ENCODE data around the gene FAM120A. TPM values are rescaled to one million over a fixed set of nuclear protein-coding genes. Genes with fewer than 3 reads are reported as not detected.

The FAM120A gene
- polyA plus RNA-seq, 1 donor from 2014 or later = 8.9 TPM

DNA sequence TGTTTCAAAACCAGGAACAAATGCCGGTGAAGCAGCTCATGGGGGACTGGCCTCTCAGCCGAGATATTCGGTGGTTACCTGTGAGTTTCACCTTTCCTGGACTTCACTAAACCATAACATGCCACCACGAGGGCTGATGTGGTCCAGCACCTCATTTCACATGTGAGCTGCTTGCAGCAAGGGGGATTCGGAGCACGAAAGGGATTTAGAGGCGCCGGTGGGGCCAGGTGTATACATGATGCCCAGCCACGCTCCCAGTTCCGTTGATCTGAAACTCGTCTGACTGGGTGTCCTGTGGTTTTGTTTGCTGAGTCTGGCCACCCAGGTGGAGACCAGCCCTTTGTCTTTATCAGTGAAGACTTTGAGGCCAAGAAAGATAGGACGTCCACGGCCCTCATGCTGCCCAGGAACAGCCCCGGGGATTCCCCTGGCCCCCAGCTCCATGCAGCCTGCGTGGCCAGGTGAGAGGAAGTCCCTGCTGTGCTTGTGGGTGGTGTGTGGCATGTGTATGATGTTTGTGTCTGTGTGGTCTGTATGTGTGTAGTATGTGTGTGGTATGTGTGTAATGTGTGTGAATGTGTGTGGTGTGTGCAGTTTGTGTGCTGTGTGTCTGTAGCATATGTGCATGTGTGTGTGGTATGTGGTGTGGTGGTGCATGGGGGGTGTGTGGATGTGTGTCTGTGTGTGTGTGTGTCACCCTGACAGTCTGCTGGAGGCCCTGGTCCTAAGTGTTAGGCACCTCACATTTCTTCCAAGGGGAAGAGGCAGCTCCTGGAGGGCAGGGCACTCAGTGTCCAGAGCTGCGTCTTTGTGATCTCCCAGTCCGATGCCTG lies 148.3 kb downstream of the FAM120A start:
- Histone ChIP-seq H3K9ac (ENCODE audit: low read length) (no peak overlapping the region), H3K27ac (ENCODE audit: low read length) (no peak overlapping the region), H3K9me2 (ENCODE audit: insufficient read depth, low read length) (no peaks in the 10 kb centered on the region), H3K79me2 (replicated peaks; ENCODE audit: insufficient read depth, low read length) (peaks cover 30% of the 10 kb centered on the region), H3K36me3 (ENCODE audit: insufficient read depth, low read length) (no peaks in the 10 kb centered on the region), H3K9me3 (ENCODE audit: low read length) (peaks cover 1% of the 10 kb centered on the region), H3F3A (ENCODE audit: insufficient read depth, low read length, poor library complexity, severe bottlenecking) (no peaks in the 10 kb centered on the region), H2AFZ (ENCODE audit: low read depth, low read length) (no peak overlapping the region), H4K20me1 (ENCODE audit: insufficient read depth) (no peaks in the 10 kb centered on the region), H3K4me3 (ENCODE audit: low read length) (no peak overlapping the region), H3K27me3 (ENCODE audit: insufficient read depth, low read depth, low read length) (no peaks in the 10 kb centered on the region), H3K4me2 (ENCODE audit: low read length) (no peak overlapping the region)
- TF ChIP-seq SMC3 (conservative IDR thresholded peaks at IDR 0.05; ENCODE audit: poor library complexity) (no peak), TAF1 (IDR thresholded peaks at IDR 0.05; ENCODE audit: low read depth) (no peak), RAD21 (conservative IDR thresholded peaks at IDR 0.05) (no peak), EP300 (conservative IDR thresholded peaks at IDR 0.05; ENCODE audit: poor library complexity, severe bottlenecking) (no peak), POLR2AphosphoS5 (IDR thresholded peaks at IDR 0.05) (no peak), EZH2 (IDR thresholded peaks at IDR 0.05; ENCODE audit: borderline replicate concordance, insufficient read depth, low read length, poor library complexity, severe bottlenecking) (no peak), MXI1 (conservative IDR thresholded peaks at IDR 0.05; ENCODE audit: poor library complexity, severe bottlenecking) (no peak)
- TF ChIP-seq, protein P1, sequence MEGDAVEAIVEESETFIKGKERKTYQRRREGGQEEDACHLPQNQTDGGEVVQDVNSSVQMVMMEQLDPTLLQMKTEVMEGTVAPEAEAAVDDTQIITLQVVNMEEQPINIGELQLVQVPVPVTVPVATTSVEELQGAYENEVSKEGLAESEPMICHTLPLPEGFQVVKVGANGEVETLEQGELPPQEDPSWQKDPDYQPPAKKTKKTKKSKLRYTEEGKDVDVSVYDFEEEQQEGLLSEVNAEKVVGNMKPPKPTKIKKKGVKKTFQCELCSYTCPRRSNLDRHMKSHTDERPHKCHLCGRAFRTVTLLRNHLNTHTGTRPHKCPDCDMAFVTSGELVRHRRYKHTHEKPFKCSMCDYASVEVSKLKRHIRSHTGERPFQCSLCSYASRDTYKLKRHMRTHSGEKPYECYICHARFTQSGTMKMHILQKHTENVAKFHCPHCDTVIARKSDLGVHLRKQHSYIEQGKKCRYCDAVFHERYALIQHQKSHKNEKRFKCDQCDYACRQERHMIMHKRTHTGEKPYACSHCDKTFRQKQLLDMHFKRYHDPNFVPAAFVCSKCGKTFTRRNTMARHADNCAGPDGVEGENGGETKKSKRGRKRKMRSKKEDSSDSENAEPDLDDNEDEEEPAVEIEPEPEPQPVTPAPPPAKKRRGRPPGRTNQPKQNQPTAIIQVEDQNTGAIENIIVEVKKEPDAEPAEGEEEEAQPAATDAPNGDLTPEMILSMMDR (IDR thresholded peaks at IDR 0.05; ENCODE audit: poor library complexity, severe bottlenecking) = no peak
- TF ChIP-seq, protein P2, sequence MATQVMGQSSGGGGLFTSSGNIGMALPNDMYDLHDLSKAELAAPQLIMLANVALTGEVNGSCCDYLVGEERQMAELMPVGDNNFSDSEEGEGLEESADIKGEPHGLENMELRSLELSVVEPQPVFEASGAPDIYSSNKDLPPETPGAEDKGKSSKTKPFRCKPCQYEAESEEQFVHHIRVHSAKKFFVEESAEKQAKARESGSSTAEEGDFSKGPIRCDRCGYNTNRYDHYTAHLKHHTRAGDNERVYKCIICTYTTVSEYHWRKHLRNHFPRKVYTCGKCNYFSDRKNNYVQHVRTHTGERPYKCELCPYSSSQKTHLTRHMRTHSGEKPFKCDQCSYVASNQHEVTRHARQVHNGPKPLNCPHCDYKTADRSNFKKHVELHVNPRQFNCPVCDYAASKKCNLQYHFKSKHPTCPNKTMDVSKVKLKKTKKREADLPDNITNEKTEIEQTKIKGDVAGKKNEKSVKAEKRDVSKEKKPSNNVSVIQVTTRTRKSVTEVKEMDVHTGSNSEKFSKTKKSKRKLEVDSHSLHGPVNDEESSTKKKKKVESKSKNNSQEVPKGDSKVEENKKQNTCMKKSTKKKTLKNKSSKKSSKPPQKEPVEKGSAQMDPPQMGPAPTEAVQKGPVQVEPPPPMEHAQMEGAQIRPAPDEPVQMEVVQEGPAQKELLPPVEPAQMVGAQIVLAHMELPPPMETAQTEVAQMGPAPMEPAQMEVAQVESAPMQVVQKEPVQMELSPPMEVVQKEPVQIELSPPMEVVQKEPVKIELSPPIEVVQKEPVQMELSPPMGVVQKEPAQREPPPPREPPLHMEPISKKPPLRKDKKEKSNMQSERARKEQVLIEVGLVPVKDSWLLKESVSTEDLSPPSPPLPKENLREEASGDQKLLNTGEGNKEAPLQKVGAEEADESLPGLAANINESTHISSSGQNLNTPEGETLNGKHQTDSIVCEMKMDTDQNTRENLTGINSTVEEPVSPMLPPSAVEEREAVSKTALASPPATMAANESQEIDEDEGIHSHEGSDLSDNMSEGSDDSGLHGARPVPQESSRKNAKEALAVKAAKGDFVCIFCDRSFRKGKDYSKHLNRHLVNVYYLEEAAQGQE (IDR thresholded peaks at IDR 0.05; ENCODE audit: borderline replicate concordance) = no peak

DNA sequence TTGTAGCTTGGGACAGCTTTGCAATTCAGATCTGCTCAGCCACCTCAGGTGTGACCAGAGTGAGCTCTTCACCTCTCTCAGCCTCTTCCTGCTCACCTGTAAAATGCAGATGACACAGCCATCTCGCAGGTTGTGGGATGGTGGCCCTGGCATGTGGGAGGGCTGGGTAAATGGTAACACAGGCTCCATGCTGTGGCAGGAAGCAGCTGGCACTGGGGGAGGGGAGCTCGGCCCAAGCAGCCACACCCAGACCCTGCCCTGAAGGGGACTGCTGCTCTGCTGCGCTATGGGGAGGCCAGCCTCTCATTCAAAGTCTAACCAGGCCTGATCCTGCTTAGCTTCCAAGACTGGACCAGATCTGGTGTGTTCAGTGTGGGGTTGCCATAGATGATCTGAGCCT lies 149.0 kb downstream of the FAM120A start:
- no peaks in the 10 kb centered on the region for H3K36me3 ChIP-seq (ENCODE audit: insufficient read depth, low read length)
- peaks cover 32% of the 10 kb centered on the region for H3K79me2 ChIP-seq (replicated peaks; ENCODE audit: insufficient read depth, low read length)
- no peak overlapping the region for H3K4me3 ChIP-seq (ENCODE audit: low read length)
- H3K27me3 ChIP-seq (ENCODE audit: insufficient read depth, low read depth, low read length) = no peaks in the 10 kb centered on the region
- no peaks in the 10 kb centered on the region for H3K9me2 ChIP-seq (ENCODE audit: insufficient read depth, low read length)
- no peaks in the 10 kb centered on the region for H4K20me1 ChIP-seq (ENCODE audit: insufficient read depth)
- H2AFZ ChIP-seq (ENCODE audit: low read depth, low read length) = no peak overlapping the region
- no peak overlapping the region for H3K4me2 ChIP-seq (ENCODE audit: low read length)
- no peaks in the 10 kb centered on the region for H3F3A ChIP-seq (ENCODE audit: insufficient read depth, low read length, poor library complexity, severe bottlenecking)
- H3K27ac ChIP-seq (ENCODE audit: low read length) = no peak overlapping the region
- H3K9me3 ChIP-seq (ENCODE audit: low read length) = peaks cover 2% of the 10 kb centered on the region
- no peak for TF ChIP-seq EZH2 (IDR thresholded peaks at IDR 0.05; ENCODE audit: borderline replicate concordance, insufficient read depth, low read length, poor library complexity, severe bottlenecking)
- TF ChIP-seq EP300 (conservative IDR thresholded peaks at IDR 0.05; ENCODE audit: poor library complexity, severe bottlenecking) = no peak
- no peak for TF ChIP-seq RAD21 (conservative IDR thresholded peaks at IDR 0.05)
- TF ChIP-seq, protein P2 (IDR thresholded peaks at IDR 0.05; ENCODE audit: borderline replicate concordance) = no peak
- TF ChIP-seq, protein P1 (IDR thresholded peaks at IDR 0.05; ENCODE audit: poor library complexity, severe bottlenecking) = no peak
- no peak for TF ChIP-seq TAF1 (IDR thresholded peaks at IDR 0.05; ENCODE audit: low read depth)
- H3K9ac ChIP-seq (ENCODE audit: low read length) = no peak overlapping the region

All from neural cell (in vitro differentiated cells).